C4-2B (cell line): Measurements from ENCODE around the gene CDX1.

Experiments
- ZFX ChIP-seq: fragments of 450-650 bp; IDR thresholded peaks from 2 replicates; pipeline ENCODE4 v1.6.1; 2017
- TF ChIP-seq, protein P1 (sequence below): fragments of 450-650 bp; conservative IDR thresholded peaks from 2 replicates; pipeline ENCODE4 v1.5.1; 2017; ENCODE audit warnings: mild to moderate bottlenecking

GRCh38 chr5:150129813-150130492 lies 36.6 kb upstream of the CDX1 start:
- TF ChIP-seq, protein P1, sequence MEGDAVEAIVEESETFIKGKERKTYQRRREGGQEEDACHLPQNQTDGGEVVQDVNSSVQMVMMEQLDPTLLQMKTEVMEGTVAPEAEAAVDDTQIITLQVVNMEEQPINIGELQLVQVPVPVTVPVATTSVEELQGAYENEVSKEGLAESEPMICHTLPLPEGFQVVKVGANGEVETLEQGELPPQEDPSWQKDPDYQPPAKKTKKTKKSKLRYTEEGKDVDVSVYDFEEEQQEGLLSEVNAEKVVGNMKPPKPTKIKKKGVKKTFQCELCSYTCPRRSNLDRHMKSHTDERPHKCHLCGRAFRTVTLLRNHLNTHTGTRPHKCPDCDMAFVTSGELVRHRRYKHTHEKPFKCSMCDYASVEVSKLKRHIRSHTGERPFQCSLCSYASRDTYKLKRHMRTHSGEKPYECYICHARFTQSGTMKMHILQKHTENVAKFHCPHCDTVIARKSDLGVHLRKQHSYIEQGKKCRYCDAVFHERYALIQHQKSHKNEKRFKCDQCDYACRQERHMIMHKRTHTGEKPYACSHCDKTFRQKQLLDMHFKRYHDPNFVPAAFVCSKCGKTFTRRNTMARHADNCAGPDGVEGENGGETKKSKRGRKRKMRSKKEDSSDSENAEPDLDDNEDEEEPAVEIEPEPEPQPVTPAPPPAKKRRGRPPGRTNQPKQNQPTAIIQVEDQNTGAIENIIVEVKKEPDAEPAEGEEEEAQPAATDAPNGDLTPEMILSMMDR = peak; percentile 98
- TF ChIP-seq ZFX = no peak
